HepG2 (cell line): Measurements from ENCODE around the gene RRAS. TPM values are rescaled to one million over a fixed set of nuclear protein-coding genes. Genes with fewer than 3 reads are reported as not detected.

Experiments used
- MED8 ChIP-seq: sonication (generic); formaldehyde crosslinking; IDR thresholded peaks from 2 replicates; pipeline ENCODE4 v1.8.1; 2023; ENCODE audit warnings: mild to moderate bottlenecking, missing genetic modification reagents; ENCODE audit not compliant: insufficient replicate concordance
- RBFOX2 ChIP-seq: fragments of 200-400 bp; formaldehyde crosslinking; IDR thresholded peaks from 2 replicates; pipeline ENCODE4 v1.6.1; 2017; ENCODE audit warnings: low read depth, mild to moderate bottlenecking, low read length
- SP2 ChIP-seq: sonication (generic); formaldehyde crosslinking; IDR thresholded peaks from 2 replicates; pipeline ENCODE4 v1.5.1; 2020; ENCODE audit warnings: mild to moderate bottlenecking, missing genetic modification reagents
- TAF1 ChIP-seq: sonication (generic); formaldehyde crosslinking; IDR thresholded peaks from 2 replicates; pipeline ENCODE4 v1.4.0; 2020; ENCODE audit warnings: missing genetic modification reagents
- ZC3H13 ChIP-seq: sonication (generic); formaldehyde crosslinking; IDR thresholded peaks from 2 replicates; pipeline ENCODE4 v1.8.1; 2023; ENCODE audit warnings: mild to moderate bottlenecking, missing genetic modification reagents, moderate library complexity
- ZNF605 ChIP-seq: sonication (generic); formaldehyde crosslinking; IDR thresholded peaks from 2 replicates; pipeline ENCODE4 v1.8.0; 2022; ENCODE audit warnings: mild to moderate bottlenecking, missing genetic modification reagents
- ZNF616 ChIP-seq: sonication (generic); formaldehyde crosslinking; IDR thresholded peaks from 2 replicates; pipeline ENCODE4 v1.5.0; 2020; ENCODE audit warnings: low read depth, mild to moderate bottlenecking, missing genetic modification reagents
- polyA plus RNA-seq, 8 experiments: library from polyadenylated mRNA; depleted of rRNA in 3 of 8; stranded (reverse) in 7 of 8; unstranded in 1 of 8; fragments of >200 nt; fragmentation: Illumina TruSeq in 4 of 8; extraction: Trizol in 4 of 8; gene quantifications; 2 replicates each; pipeline versions ENCODE4 v1.2.1 to v1.2.3, GENCODE V29; 2011 to 2016; ENCODE audit warnings: low read depth in 4 of 8, missing spikeins in 1 of 8, mixed read lengths in 1 of 8; ENCODE audit not compliant: insufficient read depth in 1 of 8
- total RNA-seq, 5 experiments: library from RNA; depleted of rRNA; stranded (reverse); fragments of >200 nt; fragmentation: Illumina TruSeq; extraction: Trizol; gene quantifications; 2 replicates each; pipeline ENCODE4 v1.2.3, GENCODE V29; 2016; ENCODE audit warnings: low read depth in 1 of 5
- TF ChIP-seq, protein P1 (sequence below): sonication (generic); formaldehyde crosslinking; IDR thresholded peaks from 2 replicates; pipeline ENCODE4 v1.5.1; 2020; ENCODE audit warnings: mild to moderate bottlenecking, missing genetic modification reagents, moderate library complexity
- TF ChIP-seq, protein P2 (sequence below): sonication (generic); formaldehyde crosslinking; IDR thresholded peaks from 2 replicates; pipeline ENCODE4 v1.5.0; 2020; ENCODE audit warnings: mild to moderate bottlenecking, missing genetic modification reagents, borderline replicate concordance
- TF ChIP-seq, protein P3 (sequence below): sonication (generic); formaldehyde crosslinking; IDR thresholded peaks from 2 replicates; pipeline ENCODE4 v1.5.1; 2020; ENCODE audit warnings: mild to moderate bottlenecking, moderate library complexity, missing genetic modification reagents
- TF ChIP-seq, protein P4 (sequence below): sonication (generic); formaldehyde crosslinking; IDR thresholded peaks from 2 replicates; pipeline ENCODE4 v1.5.0; 2020; ENCODE audit warnings: mild to moderate bottlenecking, missing genetic modification reagents, borderline replicate concordance
- TF ChIP-seq, protein P5 (sequence below), 2 experiments: fragments of 450-650 bp in 1 of 2; sonication (generic) in 1 of 2; formaldehyde crosslinking; IDR thresholded peaks; 2 replicates each; pipeline versions ENCODE4 v1.5.0 to v1.8.0; 2020 to 2022; ENCODE audit warnings: mild to moderate bottlenecking in 1 of 2, missing genetic modification reagents in 1 of 2

RRAS gene
- total and polyA plus RNA-seq, 2 of the 13 experiments (the other 11 are each of a cell fraction or from before 2014, with no cell fraction given), result 1.5 to 12.0 TPM

DNA sequence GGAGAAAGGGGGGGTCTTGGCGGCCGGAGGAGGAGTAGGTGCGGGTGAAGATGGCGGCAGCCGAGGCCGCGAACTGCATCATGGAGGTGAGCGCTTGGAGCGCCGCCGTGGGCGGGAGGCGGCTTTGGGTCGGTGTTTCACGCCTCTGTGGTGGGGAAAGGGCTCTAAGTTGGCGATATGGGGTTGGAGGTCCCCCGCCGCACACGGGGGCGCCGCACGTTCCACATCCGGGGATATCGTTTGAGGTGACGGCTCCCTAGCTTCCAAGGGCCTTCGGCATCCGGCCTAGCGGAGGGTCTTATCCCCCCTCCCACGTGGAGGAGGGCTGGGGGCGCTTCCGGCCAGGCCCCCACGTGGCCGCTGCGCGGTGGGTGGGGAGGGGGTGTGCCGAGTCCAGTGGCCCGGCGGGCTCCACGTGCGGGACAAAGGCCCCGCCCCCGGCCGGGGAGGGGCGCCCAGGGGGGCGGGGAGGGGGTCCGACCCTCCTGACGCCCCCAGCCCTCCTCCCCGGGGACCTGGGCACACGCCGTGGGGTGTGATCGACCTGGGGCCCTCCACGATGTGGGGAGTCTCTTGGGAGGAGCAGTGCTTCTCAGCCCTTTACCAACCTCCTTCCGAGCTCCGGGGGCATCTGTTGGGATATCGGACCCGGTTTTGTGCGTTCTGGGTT is 37.4 kb upstream of the RRAS start, which contains the start of gene PRMT1 (continued):
- TF ChIP-seq, protein P1, sequence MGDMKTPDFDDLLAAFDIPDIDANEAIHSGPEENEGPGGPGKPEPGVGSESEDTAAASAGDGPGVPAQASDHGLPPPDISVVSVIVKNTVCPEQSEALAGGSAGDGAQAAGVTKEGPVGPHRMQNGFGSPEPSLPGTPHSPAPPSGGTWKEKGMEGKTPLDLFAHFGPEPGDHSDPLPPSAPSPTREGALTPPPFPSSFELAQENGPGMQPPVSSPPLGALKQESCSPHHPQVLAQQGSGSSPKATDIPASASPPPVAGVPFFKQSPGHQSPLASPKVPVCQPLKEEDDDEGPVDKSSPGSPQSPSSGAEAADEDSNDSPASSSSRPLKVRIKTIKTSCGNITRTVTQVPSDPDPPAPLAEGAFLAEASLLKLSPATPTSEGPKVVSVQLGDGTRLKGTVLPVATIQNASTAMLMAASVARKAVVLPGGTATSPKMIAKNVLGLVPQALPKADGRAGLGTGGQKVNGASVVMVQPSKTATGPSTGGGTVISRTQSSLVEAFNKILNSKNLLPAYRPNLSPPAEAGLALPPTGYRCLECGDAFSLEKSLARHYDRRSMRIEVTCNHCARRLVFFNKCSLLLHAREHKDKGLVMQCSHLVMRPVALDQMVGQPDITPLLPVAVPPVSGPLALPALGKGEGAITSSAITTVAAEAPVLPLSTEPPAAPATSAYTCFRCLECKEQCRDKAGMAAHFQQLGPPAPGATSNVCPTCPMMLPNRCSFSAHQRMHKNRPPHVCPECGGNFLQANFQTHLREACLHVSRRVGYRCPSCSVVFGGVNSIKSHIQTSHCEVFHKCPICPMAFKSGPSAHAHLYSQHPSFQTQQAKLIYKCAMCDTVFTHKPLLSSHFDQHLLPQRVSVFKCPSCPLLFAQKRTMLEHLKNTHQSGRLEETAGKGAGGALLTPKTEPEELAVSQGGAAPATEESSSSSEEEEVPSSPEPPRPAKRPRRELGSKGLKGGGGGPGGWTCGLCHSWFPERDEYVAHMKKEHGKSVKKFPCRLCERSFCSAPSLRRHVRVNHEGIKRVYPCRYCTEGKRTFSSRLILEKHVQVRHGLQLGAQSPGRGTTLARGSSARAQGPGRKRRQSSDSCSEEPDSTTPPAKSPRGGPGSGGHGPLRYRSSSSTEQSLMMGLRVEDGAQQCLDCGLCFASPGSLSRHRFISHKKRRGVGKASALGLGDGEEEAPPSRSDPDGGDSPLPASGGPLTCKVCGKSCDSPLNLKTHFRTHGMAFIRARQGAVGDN, result peak; percentile 74
- no peak for TF ChIP-seq ZC3H13 (CRISPR knock-in tag)
- no peak for TF ChIP-seq ZNF616 (CRISPR knock-in tag)
- TF ChIP-seq RBFOX2, result peak; percentile 97
- TF ChIP-seq, protein P2, sequence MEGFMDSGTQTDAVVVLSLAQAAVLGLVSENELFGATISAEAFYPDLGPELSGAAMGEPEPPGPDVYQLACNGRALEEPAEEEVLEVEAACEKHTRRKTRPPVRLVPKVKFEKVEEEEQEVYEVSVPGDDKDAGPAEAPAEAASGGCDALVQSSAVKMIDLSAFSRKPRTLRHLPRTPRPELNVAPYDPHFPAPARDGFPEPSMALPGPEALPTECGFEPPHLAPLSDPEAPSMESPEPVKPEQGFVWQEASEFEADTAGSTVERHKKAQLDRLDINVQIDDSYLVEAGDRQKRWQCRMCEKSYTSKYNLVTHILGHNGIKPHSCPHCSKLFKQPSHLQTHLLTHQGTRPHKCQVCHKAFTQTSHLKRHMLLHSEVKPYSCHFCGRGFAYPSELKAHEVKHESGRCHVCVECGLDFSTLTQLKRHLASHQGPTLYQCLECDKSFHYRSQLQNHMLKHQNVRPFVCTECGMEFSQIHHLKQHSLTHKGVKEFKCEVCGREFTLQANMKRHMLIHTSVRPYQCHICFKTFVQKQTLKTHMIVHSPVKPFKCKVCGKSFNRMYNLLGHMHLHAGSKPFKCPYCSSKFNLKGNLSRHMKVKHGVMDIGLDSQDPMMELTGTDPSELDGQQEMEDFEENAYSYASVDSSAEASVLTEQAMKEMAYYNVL, result peak; percentile 66; the same call in 1 of the 2 replicates
- peak; percentile 29; the same call in 1 of the 2 replicates for TF ChIP-seq ZNF605
- TF ChIP-seq, protein P3, sequence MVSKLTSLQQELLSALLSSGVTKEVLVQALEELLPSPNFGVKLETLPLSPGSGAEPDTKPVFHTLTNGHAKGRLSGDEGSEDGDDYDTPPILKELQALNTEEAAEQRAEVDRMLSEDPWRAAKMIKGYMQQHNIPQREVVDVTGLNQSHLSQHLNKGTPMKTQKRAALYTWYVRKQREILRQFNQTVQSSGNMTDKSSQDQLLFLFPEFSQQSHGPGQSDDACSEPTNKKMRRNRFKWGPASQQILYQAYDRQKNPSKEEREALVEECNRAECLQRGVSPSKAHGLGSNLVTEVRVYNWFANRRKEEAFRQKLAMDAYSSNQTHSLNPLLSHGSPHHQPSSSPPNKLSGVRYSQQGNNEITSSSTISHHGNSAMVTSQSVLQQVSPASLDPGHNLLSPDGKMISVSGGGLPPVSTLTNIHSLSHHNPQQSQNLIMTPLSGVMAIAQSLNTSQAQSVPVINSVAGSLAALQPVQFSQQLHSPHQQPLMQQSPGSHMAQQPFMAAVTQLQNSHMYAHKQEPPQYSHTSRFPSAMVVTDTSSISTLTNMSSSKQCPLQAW (CRISPR knock-in tag), result peak; percentile 84
- peak; percentile 92 for TF ChIP-seq TAF1 (CRISPR knock-in tag)
- 0 out of 2 replicates have a peak, but pooled peaks have one; percentile 77 for TF ChIP-seq SP2
- peak; percentile 58 for TF ChIP-seq MED8
- TF ChIP-seq, protein P4, sequence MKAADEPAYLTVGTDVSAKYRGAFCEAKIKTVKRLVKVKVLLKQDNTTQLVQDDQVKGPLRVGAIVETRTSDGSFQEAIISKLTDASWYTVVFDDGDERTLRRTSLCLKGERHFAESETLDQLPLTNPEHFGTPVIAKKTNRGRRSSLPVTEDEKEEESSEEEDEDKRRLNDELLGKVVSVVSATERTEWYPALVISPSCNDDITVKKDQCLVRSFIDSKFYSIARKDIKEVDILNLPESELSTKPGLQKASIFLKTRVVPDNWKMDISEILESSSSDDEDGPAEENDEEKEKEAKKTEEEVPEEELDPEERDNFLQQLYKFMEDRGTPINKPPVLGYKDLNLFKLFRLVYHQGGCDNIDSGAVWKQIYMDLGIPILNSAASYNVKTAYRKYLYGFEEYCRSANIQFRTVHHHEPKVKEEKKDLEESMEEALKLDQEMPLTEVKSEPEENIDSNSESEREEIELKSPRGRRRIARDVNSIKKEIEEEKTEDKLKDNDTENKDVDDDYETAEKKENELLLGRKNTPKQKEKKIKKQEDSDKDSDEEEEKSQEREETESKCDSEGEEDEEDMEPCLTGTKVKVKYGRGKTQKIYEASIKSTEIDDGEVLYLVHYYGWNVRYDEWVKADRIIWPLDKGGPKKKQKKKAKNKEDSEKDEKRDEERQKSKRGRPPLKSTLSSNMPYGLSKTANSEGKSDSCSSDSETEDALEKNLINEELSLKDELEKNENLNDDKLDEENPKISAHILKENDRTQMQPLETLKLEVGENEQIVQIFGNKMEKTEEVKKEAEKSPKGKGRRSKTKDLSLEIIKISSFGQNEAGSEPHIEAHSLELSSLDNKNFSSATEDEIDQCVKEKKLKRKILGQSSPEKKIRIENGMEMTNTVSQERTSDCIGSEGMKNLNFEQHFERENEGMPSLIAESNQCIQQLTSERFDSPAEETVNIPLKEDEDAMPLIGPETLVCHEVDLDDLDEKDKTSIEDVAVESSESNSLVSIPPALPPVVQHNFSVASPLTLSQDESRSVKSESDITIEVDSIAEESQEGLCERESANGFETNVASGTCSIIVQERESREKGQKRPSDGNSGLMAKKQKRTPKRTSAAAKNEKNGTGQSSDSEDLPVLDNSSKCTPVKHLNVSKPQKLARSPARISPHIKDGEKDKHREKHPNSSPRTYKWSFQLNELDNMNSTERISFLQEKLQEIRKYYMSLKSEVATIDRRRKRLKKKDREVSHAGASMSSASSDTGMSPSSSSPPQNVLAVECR (CRISPR knock-in tag), result peak; percentile 95
- TF ChIP-seq, protein P5, sequence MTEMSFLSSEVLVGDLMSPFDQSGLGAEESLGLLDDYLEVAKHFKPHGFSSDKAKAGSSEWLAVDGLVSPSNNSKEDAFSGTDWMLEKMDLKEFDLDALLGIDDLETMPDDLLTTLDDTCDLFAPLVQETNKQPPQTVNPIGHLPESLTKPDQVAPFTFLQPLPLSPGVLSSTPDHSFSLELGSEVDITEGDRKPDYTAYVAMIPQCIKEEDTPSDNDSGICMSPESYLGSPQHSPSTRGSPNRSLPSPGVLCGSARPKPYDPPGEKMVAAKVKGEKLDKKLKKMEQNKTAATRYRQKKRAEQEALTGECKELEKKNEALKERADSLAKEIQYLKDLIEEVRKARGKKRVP (CRISPR knock-in tag; IDR thresholded peaks at IDR 0.05), result no peak
